ENCODE data around the gene FBXO34.
"Not testable (repeated sequence)": the region's sequence is repeated elsewhere in the genome, so short reads cannot be mapped to it uniquely, and the experiment has no call there.

Gene FBXO34

DNA sequence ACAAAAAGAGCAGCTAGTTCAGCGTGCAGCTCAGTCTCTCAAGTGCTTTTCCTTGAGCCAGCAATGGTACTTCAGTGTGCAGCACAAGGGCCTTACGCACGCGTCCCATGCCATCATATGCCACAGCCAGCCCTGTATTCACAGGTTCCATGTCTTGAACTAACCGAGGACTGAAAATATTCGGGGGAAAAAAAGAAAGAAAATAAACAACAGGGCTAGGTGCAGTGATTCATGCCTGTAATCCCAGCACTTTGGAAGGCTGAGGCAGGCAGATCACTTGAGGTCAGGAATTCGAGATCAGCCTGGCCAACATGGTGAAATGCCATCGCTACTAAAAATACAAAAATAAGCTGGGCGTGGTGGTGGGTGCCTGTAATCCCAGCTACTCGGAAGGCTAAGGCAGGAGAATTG is 111.8 kb downstream of the FBXO34 start:
- H2BK5ac ChIP-seq (ENCODE audit: low read length); H3K4me3 ChIP-seq (ENCODE audit: low read length); H3K79me1 ChIP-seq (ENCODE audit: low read length); H3K4me1 ChIP-seq (ENCODE audit: control insufficient read depth, low read depth, low read length); H4K5ac ChIP-seq (ENCODE audit: low read length); H3K4ac ChIP-seq (ENCODE audit: low read depth, low read length); H2AK5ac ChIP-seq (ENCODE audit: low read length); H3K79me2 ChIP-seq (ENCODE audit: control insufficient read depth, insufficient read depth, low read length); H3K23ac ChIP-seq (ENCODE audit: low read length); H2BK15ac ChIP-seq (replicated peaks; ENCODE audit: low read depth); DNase-seq; H3K36me3 ChIP-seq (ENCODE audit: control insufficient read depth, insufficient read depth, low read length); H3K18ac ChIP-seq (ENCODE audit: low read length); H3K27ac ChIP-seq (ENCODE audit: low read depth, low read length); H3K27me3 ChIP-seq (ENCODE audit: insufficient read depth, low read length, poor library complexity); H2BK120ac ChIP-seq (ENCODE audit: low read depth, low read length); H3K9ac ChIP-seq (ENCODE audit: low read length); H3K4me2 ChIP-seq (ENCODE audit: low read length); H4K8ac ChIP-seq (ENCODE audit: low read depth, low read length); H3K56ac ChIP-seq (ENCODE audit: low read length): not testable (repeated sequence)
- no CpG with 5 or more reads among the region's 10 CpGs for WGBS (ENCODE audit: extremely low coverage, insufficient coverage, low lambda C conversion rate)

DNA sequence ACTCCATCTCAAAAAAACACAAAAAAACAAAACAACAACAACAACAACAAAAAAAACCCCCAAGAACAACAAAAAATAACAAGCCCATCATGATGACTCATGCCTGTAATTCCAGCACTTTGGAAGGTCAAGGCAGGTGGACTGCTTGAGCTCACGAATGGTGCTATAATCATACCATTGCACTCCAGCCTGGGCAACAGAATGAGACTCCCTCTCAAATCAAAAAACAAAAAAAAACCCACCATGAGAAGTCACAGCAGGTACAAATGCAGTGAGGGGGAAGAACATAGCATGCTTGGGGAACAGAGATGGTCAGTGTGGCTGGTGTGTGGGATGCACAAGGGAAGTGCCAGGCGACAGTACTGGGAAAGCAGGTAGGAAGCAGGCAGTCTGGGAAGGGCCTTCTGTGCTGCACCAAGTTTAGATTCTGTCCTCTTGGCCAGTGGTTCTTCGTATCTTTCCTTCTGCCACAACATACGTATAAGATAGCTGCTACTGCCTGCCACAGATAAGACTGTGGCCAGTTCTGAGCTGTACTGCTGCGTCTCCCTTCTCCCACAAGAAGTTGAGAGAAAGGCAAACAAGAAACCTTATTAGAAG is 112.4 kb downstream of the FBXO34 start:
- H3K27ac ChIP-seq (ENCODE audit: low read depth, low read length): no peak overlapping the region
- no peak overlapping the region for H3K4me2 ChIP-seq (ENCODE audit: low read length)
- H3K18ac ChIP-seq (ENCODE audit: low read length): no peak overlapping the region
- no CpG with 5 or more reads among the region's 5 CpGs for WGBS (ENCODE audit: extremely low coverage, insufficient coverage, low lambda C conversion rate)
- H3K23ac ChIP-seq (ENCODE audit: low read length): peak overlapping the region; percentile 24
- DNase-seq: no peak
- H3K27me3 ChIP-seq (ENCODE audit: insufficient read depth, low read length, poor library complexity): no peaks in the 10 kb centered on the region
- H3K9ac ChIP-seq (ENCODE audit: low read length): no peak overlapping the region
- no peak overlapping the region for H2BK120ac ChIP-seq (ENCODE audit: low read depth, low read length)
- no peak overlapping the region for H2AK5ac ChIP-seq (ENCODE audit: low read length)
- no peak overlapping the region for H3K56ac ChIP-seq (ENCODE audit: low read length)
- no peak overlapping the region for H2BK5ac ChIP-seq (ENCODE audit: low read length)
- H3K79me2 ChIP-seq (ENCODE audit: control insufficient read depth, insufficient read depth, low read length): no peaks in the 10 kb centered on the region
- H4K8ac ChIP-seq (ENCODE audit: low read depth, low read length): no peak overlapping the region
- no peaks in the 10 kb centered on the region for H3K79me1 ChIP-seq (ENCODE audit: low read length)
- no peak overlapping the region for H3K4ac ChIP-seq (ENCODE audit: low read depth, low read length)
- H2BK15ac ChIP-seq (replicated peaks; ENCODE audit: low read depth): no peak overlapping the region
- H4K5ac ChIP-seq (ENCODE audit: low read length): no peak overlapping the region
- peaks cover 6% of the 10 kb centered on the region for H3K36me3 ChIP-seq (ENCODE audit: control insufficient read depth, insufficient read depth, low read length)
- H3K4me3 ChIP-seq (ENCODE audit: low read length): no peak overlapping the region
- H3K4me1 ChIP-seq (ENCODE audit: control insufficient read depth, low read depth, low read length): no peaks in the 10 kb centered on the region

DNA sequence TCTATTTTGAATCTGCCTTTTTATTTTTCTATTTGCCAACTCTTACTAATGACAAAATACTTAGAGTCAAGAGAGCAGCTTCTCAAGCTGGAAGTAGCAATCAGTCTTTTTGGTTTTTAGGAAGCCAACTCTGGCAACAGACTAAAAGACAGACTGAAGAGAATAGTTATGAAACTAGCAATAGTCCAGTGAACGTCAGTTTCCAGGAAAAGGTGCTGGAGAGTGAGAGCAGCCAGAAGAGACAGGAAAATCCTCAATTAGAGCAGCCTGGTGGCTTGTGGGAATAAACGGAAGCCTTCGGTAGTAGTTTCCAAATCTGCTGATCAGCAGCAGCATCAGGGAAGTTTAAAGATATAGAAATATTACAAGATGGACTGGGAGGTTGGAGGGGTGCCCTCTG is 113.3 kb downstream of the FBXO34 start:
- WGBS (ENCODE audit: extremely low coverage, insufficient coverage, low lambda C conversion rate): no CpG with 5 or more reads among the region's 3 CpGs
- Histone ChIP-seq H3K18ac (ENCODE audit: low read length) (no peak overlapping the region), H3K36me3 (ENCODE audit: control insufficient read depth, insufficient read depth, low read length) (peaks cover 6% of the 10 kb centered on the region), H4K5ac (ENCODE audit: low read length) (no peak overlapping the region), H3K4me1 (ENCODE audit: control insufficient read depth, low read depth, low read length) (no peaks in the 10 kb centered on the region), H3K27ac (ENCODE audit: low read depth, low read length) (no peak overlapping the region), H2BK5ac (ENCODE audit: low read length) (no peak overlapping the region), H3K27me3 (ENCODE audit: insufficient read depth, low read length, poor library complexity) (no peaks in the 10 kb centered on the region), H3K79me1 (ENCODE audit: low read length) (no peaks in the 10 kb centered on the region), H3K4me2 (ENCODE audit: low read length) (no peak overlapping the region), H2BK15ac (replicated peaks; ENCODE audit: low read depth) (no peak overlapping the region), H3K56ac (ENCODE audit: low read length) (no peak overlapping the region), H3K23ac (ENCODE audit: low read length) (no peak overlapping the region), H4K8ac (ENCODE audit: low read depth, low read length) (no peak overlapping the region), H3K9ac (ENCODE audit: low read length) (no peak overlapping the region), H2AK5ac (ENCODE audit: low read length) (no peak overlapping the region), H2BK120ac (ENCODE audit: low read depth, low read length) (no peak overlapping the region), H3K4me3 (ENCODE audit: low read length) (no peak overlapping the region), H3K79me2 (ENCODE audit: control insufficient read depth, insufficient read depth, low read length) (no peaks in the 10 kb centered on the region), H3K4ac (ENCODE audit: low read depth, low read length) (no peak overlapping the region)
- no peak for DNase-seq

DNA sequence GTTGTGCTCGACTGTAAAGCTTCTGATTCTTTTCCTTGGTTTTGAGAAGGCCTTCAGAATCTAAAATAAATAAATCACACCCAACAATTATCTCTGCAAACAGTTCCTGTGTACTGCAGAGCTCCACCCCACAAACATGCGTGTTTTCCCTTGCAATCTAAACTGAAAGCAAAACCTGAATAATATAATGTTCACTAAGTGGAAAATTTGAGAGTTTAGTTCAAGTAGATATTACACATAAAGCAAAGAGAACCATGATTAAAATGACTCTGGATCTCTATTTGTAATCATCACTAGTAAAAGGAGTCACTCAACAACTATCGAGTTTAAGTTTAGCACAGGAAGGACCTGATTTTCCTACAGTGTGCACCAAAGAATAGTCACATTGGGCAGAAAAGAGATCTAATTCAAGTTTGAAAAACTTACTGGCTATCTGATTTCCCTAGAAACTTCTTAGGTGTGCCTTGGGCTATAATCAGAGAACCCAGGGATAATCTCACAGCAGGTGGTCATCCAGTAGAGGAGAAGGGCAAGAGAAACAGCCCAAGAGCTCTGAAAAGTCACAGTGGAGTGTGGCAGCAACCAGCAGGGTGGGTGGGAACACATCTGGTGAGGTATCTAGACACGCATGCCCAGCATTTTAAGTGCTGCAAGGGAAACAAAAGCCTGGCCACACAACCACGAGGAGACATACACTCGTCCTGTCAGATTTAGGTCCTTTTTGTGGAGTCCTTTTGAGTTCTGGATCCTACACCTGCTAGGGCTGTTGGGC is 115.0 kb downstream of the FBXO34 start:
- H2BK120ac ChIP-seq (ENCODE audit: low read depth, low read length): no peak overlapping the region
- no peak overlapping the region for H3K4ac ChIP-seq (ENCODE audit: low read depth, low read length)
- H3K79me1 ChIP-seq (ENCODE audit: low read length): no peaks in the 10 kb centered on the region
- DNase-seq: peak; percentile 56
- WGBS (ENCODE audit: extremely low coverage, insufficient coverage, low lambda C conversion rate): no CpG with 5 or more reads among the region's 6 CpGs
- H3K4me2 ChIP-seq (ENCODE audit: low read length): no peak overlapping the region
- H2BK15ac ChIP-seq (replicated peaks; ENCODE audit: low read depth): no peak overlapping the region
- H3K27me3 ChIP-seq (ENCODE audit: insufficient read depth, low read length, poor library complexity): no peaks in the 10 kb centered on the region
- no peak overlapping the region for H2BK5ac ChIP-seq (ENCODE audit: low read length)
- no peak overlapping the region for H4K5ac ChIP-seq (ENCODE audit: low read length)
- H4K8ac ChIP-seq (ENCODE audit: low read depth, low read length): no peak overlapping the region
- no peaks in the 10 kb centered on the region for H3K79me2 ChIP-seq (ENCODE audit: control insufficient read depth, insufficient read depth, low read length)
- no peaks in the 10 kb centered on the region for H3K4me1 ChIP-seq (ENCODE audit: control insufficient read depth, low read depth, low read length)
- no peak overlapping the region for H3K9ac ChIP-seq (ENCODE audit: low read length)
- no peak overlapping the region for H3K18ac ChIP-seq (ENCODE audit: low read length)
- no peak overlapping the region for H3K23ac ChIP-seq (ENCODE audit: low read length)
- H3K56ac ChIP-seq (ENCODE audit: low read length): no peak overlapping the region
- H2AK5ac ChIP-seq (ENCODE audit: low read length): no peak overlapping the region
- H3K27ac ChIP-seq (ENCODE audit: low read depth, low read length): no peak overlapping the region
- peaks cover 2% of the 10 kb centered on the region for H3K36me3 ChIP-seq (ENCODE audit: control insufficient read depth, insufficient read depth, low read length)
- no peak overlapping the region for H3K4me3 ChIP-seq (ENCODE audit: low read length)

DNA sequence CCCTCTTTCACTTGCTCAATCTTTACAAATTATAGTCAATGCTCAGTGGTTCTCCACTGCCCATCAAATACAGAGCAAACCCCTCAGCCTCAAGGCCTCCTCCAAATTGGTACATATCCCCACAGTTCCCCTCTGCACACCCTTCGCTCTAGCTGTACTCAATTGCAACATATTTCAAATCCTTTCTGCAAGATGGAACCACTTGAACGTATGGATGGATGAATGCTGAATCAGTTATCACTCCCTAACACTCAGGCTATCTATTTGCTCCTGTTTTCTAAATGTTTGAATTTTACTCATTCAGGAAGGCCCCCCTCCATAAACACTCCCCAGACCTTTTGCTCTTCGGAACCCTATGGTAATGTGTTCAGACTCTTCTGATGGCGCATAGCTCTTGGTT is 115.9 kb downstream of the FBXO34 start:
- Histone ChIP-seq H3K36me3 (ENCODE audit: control insufficient read depth, insufficient read depth, low read length) (no peaks in the 10 kb centered on the region), H3K79me2 (ENCODE audit: control insufficient read depth, insufficient read depth, low read length) (no peaks in the 10 kb centered on the region), H3K79me1 (ENCODE audit: low read length) (no peaks in the 10 kb centered on the region), H3K4me1 (ENCODE audit: control insufficient read depth, low read depth, low read length) (no peaks in the 10 kb centered on the region), H4K8ac (ENCODE audit: low read depth, low read length) (no peak overlapping the region), H3K4me3 (ENCODE audit: low read length) (no peak overlapping the region), H3K4me2 (ENCODE audit: low read length) (no peak overlapping the region), H2BK120ac (ENCODE audit: low read depth, low read length) (no peak overlapping the region), H3K27ac (ENCODE audit: low read depth, low read length) (no peak overlapping the region), H2BK5ac (ENCODE audit: low read length) (no peak overlapping the region), H2AK5ac (ENCODE audit: low read length) (no peak overlapping the region), H4K5ac (ENCODE audit: low read length) (no peak overlapping the region), H3K56ac (ENCODE audit: low read length) (no peak overlapping the region), H3K9ac (ENCODE audit: low read length) (no peak overlapping the region), H2BK15ac (replicated peaks; ENCODE audit: low read depth) (no peak overlapping the region), H3K4ac (ENCODE audit: low read depth, low read length) (no peak overlapping the region), H3K23ac (ENCODE audit: low read length) (no peak overlapping the region), H3K27me3 (ENCODE audit: insufficient read depth, low read length, poor library complexity) (no peaks in the 10 kb centered on the region), H3K18ac (ENCODE audit: low read length) (no peak overlapping the region)
- WGBS (ENCODE audit: extremely low coverage, insufficient coverage, low lambda C conversion rate): no CpG with 5 or more reads among the region's 4 CpGs
- no peak for DNase-seq

DNA sequence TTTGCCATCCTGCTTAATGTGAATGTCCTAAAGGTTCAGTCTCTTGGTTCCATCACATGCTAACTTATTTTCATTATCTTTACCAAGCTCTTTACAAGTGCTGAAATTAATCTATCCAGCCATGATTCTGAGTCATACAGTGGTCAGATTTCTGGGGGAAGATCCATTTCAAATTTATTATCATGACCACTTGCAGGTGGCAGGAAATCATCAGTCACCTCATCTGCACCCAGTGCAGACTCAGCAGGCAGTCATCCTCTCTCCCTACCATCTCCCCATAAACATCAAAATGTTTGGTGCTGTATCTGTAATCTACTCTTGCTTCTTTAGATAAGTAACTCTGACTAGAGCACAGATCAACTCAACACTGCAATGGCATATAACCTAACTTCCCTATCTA is 116.9 kb downstream of the FBXO34 start:
- DNase-seq: no peak
- H4K8ac ChIP-seq (ENCODE audit: low read depth, low read length): no peak overlapping the region
- no peak overlapping the region for H3K9ac ChIP-seq (ENCODE audit: low read length)
- H2BK120ac ChIP-seq (ENCODE audit: low read depth, low read length): no peak overlapping the region
- no peak overlapping the region for H4K5ac ChIP-seq (ENCODE audit: low read length)
- H2AK5ac ChIP-seq (ENCODE audit: low read length): no peak overlapping the region
- H3K79me1 ChIP-seq (ENCODE audit: low read length): no peaks in the 10 kb centered on the region
- H3K18ac ChIP-seq (ENCODE audit: low read length): no peak overlapping the region
- H3K27me3 ChIP-seq (ENCODE audit: insufficient read depth, low read length, poor library complexity): no peaks in the 10 kb centered on the region
- no peak overlapping the region for H3K4me3 ChIP-seq (ENCODE audit: low read length)
- H3K4me2 ChIP-seq (ENCODE audit: low read length): no peak overlapping the region
- no peak overlapping the region for H2BK5ac ChIP-seq (ENCODE audit: low read length)
- no peak overlapping the region for H2BK15ac ChIP-seq (replicated peaks; ENCODE audit: low read depth)
- H3K56ac ChIP-seq (ENCODE audit: low read length): no peak overlapping the region
- no peaks in the 10 kb centered on the region for H3K4me1 ChIP-seq (ENCODE audit: control insufficient read depth, low read depth, low read length)
- no peaks in the 10 kb centered on the region for H3K36me3 ChIP-seq (ENCODE audit: control insufficient read depth, insufficient read depth, low read length)
- H3K4ac ChIP-seq (ENCODE audit: low read depth, low read length): no peak overlapping the region
- H3K23ac ChIP-seq (ENCODE audit: low read length): no peak overlapping the region
- H3K27ac ChIP-seq (ENCODE audit: low read depth, low read length): no peak overlapping the region
- H3K79me2 ChIP-seq (ENCODE audit: control insufficient read depth, insufficient read depth, low read length): no peaks in the 10 kb centered on the region
